GM21786 (cell line): ENCODE data around the gene CAMK1D.
"Not testable (repeated sequence)": the region's sequence is repeated elsewhere in the genome, so short reads cannot be mapped to it uniquely, and the experiment has no call there.

ENCODE experiments used
- ATAC-seq: cut with Tn5 transposase; IDR thresholded peaks from one replicate; pipeline ENCODE4 v1.9.1; 2021; ENCODE audit not compliant: unreplicated experiment

CAMK1D gene

DNA sequence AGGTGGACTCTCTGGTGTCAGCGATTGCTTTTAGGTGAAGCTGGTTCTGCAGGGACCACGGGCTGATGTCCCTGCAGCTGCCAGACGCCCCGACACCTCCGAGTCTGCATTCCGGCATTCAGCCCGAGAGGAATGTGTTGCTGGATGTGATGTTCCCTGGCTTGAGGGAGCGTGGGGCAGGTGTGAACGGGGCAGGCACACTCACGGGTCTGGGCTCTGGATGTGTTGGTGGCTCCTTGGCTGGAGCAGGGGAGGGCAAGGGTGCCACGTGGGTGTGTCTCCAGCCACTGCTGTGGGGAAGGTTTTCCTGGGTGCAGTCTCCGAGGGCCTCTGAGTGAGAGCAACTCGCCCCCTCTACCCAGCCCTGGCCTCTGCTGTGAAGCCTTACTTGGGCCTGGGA lies 140.5 kb downstream of the CAMK1D start:
- no peak for ATAC-seq

DNA sequence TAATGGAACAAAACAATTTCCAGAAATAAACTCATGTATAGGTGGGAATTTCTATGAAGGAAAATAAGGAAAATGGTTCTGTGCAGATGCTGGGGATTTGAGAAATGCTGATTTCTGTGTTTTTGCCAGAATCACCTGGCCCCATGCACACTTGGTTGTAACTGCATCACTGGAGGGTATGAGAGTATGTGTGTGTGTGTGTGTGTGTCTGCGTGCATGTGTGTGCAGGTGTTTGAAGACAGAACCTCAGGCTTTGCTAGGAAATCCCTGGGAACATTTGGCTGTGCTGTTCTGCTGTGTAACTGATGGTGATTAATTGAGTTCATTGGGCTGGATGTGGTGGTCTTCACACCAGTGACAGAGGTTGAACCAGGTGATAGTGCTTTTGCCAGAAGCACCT lies 141.6 kb downstream of the CAMK1D start:
- ATAC-seq: no peak

DNA sequence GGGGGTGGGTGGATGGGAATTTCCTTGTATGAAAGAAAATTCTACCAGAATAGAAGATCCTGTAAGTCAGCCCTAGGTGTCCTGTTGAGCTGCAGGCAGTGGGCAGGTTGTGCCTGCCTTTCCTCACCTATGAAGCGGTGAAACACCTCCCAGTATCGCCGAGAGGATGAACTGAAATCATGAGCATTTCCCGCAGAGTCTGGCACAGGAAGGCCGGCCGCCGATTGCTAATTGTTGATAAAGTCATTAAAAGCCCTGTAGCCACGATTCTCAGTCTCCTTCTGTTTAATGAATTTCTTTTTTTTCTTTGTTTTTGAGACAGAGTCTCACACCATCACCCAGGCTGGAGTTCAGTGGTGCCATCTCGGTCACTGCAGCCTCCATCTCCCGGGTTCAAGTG lies 142.1 kb downstream of the CAMK1D start:
- no peak for ATAC-seq

DNA sequence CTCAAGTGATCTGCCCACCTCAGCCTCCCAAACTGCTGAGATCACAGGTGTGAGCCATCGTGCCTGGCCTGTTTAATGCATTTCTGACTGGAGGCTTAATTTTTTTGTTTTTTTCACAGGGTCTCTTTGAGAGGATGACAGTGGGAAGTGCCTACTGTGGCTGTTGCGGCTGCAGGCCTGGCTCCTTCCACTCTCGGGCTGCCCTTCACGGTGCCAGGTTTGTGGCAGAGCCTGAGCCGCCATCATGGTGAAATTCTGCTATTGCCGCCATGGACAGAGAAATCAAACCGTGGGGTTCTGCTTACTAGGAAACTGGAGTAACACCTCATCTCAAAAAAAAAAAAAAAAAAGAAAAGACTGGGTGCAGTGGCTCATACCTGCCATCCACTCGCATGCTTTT lies 142.7 kb downstream of the CAMK1D start:
- ATAC-seq: no peak

DNA sequence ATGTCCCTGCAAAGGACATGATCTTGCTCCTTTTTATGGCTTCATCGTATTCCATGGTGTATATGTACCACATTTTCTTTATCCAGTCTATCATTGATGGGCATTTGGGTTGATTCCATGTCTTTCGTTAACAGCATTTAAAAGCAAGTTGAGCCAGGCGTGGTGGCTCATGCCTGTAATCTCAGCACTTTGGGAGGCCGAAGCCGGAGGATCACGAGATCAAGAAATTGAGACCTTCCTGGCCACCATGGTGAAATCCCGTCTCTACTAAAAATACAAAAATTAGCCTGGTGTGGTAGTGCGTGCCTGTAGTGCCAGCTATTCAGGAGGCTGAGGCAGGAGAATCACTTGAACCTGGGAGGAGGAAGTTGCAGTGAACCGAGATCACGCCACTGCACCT lies 147.7 kb downstream of the CAMK1D start:
- ATAC-seq: not testable (repeated sequence)

DNA sequence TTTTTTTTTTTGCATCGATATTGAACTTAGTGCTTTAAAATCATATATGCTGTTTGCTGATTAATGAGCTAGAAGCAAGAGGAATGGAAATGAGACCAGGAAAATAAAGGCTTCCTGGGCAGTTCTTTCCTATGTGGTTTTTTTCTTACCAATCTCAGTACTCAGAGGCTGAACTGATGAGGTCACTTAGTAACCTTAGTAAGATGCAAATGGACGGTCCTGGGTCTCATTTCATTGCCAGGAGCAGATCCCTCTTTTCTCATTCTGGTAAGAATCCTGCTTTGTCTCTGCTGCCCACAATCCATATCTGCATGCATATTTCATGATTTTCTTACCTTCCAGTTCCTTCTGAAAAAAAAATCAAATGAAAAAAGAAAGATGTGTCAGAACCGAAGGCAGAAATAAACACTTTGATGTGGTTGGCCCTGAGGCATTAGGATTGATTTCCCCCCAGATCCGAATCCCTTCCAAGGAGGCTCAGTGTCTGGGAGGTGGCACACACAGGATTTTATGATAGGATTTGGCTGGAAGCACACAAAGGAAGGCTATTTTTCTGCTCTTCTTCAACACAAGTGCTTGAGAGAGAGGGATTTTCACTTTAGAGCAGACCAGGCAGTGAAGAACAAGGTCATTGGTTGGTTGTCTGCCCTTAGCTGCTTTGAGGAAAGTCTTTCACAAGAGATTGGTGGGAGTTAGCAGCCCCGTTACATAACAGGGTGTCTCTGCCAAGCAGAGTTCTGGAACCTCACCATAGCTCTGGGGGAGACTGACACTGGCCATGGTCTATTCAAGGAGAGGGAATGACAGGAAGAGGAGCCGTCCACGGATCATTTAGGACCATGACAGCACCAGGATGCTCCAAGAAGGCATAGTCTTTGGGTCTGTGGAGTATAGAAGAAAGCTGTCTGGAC lies 150.0 kb downstream of the CAMK1D start:
- ATAC-seq: no peak

DNA sequence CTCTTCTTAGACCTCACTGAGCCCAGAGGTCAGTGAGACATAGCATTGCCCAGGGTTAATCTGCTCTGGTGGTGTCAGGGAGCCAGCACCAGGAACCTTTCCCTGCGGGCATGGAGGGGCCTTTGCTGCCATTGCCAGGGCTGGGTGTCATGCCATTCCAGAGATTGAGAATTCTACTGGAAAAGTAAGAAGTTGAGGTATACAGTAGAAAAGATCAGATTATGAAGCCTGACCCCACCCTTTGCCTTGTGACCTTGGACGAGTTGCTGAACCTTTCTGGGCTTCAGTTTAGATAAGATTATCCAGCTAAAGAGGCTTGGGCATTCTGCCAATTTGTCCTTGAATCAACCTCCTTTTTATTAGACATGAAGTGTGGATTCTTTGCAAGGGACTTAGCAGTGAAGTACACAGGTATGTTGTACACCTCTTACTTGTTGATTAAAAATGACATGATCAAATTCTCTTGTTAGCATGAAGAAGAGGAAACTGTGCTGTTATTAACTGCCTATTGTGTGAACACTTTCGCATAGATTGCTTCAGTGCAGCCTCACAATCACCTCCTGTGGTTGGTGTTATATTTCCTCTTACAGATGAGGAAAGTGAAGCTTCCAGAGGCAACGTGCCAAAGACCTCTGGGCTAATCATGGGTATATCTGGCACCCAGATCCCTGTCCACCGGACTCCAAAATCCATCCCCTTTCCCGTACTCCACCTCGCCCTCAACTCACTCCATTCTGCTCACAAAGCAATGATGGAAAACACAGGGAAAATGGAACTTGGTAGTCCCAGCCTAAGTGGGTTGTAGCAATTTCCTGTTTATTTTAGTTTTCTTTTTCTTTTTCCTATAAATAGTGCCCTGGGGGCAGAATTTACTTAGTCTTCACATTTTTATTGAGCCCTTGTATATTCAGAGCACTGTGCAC lies 151.3 kb downstream of the CAMK1D start:
- no peak for ATAC-seq

DNA sequence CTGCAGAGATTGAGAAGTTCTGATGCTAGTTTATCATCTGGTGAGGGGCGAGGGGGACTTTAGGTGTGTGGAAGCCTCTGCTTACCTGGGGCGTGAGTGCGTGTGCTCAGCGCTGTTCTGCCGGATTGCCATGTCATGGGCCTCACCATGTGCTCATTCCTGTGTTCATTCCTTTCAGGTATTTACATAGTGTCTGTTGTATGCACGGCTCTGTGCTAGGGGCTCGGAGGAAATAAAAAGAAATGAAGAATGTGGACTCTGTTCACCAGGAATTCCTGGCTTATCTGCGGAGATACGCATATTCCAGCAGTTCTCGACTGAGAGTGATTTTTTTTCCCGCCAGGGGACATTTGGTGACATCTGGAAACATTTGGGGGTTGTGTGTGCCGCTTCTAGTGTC lies 152.0 kb downstream of the CAMK1D start:
- no peak for ATAC-seq

DNA sequence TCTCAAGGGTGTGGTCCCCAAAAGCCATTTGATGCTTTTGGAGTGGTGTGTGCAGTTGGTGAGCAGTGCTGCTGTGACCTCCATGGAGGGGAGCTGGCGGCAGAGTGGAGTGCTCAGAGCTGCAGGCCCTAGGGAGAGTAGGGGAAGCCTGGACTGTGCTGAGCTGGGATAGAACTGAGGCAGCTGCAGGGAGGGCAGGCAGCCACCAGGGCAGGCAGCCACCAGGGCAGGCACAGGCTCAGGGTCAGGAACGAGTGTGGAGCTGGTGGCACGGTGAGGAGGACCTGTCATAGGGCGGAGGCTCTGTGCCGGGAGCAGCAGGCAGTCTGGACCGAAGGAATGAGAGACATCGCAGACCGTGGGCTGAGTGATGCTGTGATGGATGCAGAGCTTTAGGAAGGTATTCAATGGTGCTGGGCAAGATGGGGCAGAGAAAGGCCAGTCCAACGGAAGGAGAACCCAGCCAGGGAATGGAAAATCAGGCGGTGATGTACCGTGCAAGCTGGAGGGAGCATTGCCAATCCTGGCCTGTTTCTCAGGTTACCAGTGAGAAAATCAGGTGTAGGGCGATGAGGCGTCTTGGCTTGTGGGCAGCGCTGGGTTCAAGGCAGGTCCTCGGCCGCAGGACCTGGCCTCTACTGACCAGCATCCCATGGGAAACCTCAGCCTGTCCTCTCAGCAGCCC lies 152.6 kb downstream of the CAMK1D start:
- no peak for ATAC-seq

DNA sequence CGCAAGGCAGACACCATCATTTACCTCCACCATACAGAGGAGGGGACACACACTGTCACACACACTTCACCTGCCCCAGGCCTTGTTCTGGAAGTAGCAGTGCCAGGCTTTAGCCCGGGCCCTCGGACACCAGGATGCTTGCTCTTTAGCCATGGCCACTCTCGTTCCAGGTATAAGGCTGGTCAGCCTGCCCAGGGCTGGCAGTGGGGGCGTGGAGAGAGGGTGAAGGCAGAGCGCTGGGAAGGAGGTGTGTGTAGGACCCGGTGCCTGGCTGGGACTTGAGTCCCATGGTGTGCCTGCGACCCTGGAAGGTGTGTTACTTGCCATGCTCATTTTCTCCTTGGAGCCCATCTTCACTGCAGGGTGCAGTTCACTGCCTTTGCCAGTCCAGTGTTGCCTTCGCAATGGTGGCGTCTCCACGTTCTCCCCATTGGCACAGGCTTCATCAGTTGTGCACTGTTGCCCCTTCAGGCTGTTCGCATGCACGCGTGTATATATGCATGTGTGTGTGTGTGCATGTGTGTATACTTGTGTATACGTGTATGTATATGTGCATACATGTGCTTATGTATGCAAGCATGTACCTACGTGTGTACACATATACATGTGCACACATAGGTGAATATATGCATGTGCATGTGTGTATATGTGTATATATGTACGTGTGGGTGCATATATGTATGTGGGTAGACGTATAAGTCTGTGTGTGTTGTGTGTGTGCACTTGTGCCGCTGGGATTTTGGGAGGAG lies 153.4 kb downstream of the CAMK1D start:
- no peak for ATAC-seq

DNA sequence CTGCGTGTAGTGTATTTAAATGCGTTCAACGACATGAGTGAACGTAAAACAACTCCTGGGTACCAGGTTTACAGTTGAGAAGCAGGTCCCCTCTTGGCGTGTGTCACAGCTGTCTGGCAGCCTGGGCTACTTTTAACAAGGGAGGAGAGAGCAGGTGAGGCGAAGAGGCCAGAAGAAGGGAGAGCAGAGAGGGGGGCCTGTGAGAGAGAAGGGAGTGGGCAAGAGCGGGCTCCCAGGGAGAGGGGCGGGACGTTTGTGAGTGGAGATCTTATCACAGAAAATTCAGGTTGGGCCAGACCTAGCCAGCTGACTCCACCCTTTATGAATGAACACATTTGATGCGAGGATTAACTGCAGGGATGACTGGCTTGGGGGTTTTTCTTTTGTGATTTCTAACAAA lies 154.0 kb downstream of the CAMK1D start:
- ATAC-seq: no peak

DNA sequence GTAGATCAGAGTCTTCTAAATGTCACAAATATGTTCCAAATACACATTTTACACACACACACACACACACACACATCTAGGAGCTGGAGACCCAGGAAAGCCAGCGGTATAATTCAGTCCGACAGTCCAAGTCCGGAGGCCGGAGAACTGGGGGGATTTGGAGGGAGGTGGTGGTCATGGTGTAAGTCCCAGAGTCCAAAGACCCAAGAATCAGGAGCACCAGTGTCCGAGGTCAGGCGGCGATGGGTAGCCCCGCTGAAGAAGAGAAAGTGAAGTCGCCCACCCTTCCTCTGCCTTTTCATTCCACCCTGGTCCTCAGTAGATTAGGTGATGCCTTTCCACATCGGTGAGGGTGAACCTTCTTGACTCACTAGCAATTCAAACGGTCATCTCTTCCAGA lies 154.8 kb downstream of the CAMK1D start:
- ATAC-seq: no peak

DNA sequence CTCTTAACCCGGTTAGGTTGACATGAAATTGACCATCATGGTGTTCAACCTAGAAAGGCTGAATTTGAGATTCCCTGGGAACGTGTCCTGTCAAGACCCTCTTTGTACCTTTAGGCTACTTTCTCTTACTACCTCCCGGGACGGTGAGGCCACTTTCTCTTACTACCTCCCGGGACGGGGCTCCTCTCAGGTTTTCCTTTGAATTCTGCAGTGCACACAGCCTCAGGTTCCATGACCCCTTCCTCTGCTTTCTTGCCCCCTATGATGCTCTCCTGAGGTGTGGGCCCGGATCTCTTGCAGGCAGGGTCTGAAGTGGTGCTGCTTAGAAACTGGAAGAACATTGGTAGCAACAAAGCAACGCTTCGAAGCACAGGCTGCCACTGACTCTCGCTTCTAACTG lies 155.3 kb downstream of the CAMK1D start:
- no peak for ATAC-seq

DNA sequence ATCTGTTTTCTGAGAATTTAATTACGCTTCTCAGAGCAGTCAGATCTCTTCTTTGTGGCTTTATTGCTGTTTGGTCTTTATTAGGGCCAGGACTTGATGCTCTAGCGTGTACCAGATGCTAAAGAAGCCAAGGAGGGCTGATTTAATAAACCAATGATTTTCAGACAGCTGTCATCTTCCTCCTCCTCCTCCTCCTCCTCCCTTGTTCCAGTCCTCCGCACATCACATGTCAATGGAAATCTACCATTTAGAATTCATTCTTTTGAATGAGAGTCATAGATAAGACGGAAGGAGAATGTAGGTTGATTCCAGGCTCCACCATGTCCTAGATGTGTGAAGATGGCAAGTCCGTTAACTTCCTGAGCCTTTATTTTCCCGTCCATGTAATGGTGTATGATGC lies 156.3 kb downstream of the CAMK1D start:
- ATAC-seq: no peak

DNA sequence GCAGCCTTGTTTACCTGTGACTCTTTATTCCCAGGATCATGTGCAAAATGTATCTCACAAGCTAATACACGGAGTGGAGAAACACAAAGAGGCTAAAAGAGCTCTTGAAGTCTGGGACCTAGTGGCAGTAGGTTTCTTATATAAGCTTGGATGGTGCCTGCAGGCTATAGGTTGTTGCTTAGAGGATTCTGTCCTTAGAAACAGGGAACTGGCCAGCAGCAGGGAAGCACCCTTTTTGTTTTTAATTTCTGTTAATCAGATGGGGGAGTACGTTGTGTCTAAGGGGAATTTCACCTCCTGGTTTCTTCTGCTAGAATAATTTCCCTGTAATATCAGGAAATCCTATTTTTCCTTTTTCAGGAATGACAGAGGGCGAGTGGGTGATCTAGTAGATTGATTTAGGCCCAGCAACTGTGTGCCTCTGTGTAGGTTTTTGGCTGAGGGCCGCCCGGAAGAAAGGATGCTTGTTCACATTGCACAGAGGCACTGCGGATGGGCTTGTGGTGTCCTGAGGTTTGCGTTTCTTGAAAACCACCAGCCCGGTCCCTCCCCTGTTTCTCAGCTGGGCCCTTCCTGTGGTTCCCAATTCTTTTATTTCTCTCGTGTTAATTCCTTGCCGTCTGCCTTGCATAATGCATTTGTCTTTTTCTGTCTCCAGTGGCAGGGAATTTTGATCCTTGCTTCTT lies 158.0 kb downstream of the CAMK1D start:
- no peak for ATAC-seq

DNA sequence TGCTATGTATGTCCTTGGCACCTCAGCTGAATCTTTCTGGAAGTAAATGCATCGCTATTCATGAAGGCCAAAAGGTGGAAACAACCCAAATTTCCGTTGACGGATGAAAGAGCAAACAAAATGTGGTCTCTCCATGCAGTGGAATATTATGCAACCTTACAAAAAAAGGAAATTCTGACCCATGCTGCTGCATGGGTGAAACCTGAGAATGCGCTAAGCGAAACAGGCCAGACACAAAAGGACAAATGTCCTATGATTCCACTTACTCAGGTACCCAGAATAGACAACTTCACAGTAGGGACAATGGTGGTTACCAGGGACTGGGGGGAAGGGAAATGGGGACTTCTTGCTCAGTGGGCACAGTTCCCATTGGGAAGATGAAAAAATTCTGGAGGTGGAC lies 158.8 kb downstream of the CAMK1D start:
- ATAC-seq: no peak

DNA sequence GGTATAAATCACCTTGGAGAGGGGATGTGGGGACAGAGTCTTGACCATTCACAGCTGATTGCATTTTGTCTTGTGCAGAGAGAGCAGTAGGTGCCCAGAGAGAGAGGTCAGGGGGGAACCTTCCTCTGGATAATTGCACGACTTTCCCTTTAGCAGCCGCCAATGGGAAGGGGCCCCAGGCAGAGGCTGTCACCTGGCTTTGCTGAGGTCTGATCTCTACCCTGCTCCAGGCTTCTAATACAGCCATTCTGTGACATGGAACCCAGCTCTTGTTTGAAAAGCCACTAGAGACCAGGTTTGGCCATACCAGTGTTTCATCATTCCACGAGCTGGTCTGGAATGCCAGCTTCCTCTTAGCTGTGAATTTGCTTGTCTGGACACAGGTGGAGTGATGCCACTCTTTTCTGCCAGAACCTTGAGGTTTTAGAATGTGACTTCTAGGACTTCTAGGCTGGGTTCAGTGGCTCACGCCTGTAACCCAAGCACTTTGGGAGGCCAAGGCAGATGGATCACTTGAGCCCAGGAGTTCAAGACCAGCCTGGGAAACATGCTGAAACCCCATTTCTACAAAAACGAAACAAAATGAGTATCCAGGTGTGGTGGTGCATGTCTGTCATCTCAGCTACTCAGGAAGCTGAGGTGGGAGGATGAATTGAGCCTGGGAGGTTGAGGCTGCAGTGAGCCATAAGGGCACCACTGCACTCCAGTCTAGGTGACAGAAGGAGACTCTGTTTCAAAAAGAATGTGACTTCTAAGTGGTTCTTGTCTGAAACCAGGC lies 159.9 kb downstream of the CAMK1D start:
- no peak for ATAC-seq

DNA sequence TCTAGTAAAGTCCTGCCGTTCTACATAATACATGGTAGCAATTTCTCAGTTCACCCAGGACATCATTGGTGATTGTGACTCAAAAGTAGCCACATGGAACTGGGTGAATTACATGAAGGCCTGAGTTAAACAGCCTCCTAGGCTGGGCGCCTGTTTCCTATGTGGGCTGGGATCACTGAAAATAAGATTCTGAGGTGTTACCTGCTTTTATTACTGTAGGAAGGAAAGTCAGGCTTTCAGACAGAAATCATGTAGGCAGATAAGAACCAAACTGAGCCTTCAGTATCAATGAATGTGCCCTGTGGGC lies 160.4 kb downstream of the CAMK1D start:
- no peak for ATAC-seq

DNA sequence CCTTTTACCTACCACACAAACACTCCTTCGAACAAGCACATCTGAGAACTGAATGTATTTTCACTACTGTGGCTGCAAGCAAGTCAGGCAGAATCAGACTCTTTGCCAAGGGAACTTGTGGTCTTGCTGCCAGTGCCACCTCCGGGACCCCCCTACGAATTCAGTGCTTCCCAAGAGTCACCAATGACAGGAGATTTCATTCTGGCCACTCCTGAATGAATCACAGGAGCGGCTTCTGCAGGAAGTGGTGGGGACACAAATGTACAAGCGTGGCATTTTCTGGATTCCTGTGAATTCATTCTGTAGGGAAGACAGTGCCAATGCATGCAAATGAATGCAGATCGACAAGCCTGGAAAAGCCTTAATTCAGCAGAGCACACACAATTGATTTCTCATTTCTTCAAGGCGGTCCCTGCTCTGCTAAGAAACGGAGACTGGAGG lies 161.2 kb downstream of the CAMK1D start:
- no peak for ATAC-seq
